GM19239 (cell line): ENCODE data around the gene ABHD6.
"Not testable (repeated sequence)": the region's sequence is repeated elsewhere in the genome, so short reads cannot be mapped to it uniquely, and the experiment has no call there.

Source experiments
- DNase-seq: peaks from one replicate; pipeline ENCODE4 v3.0.0; 2011; ENCODE audit warnings: low spot score; ENCODE audit not compliant: insufficient read length
- FAIRE-seq: peaks from 2 replicates; lab custom pipeline; 2011; peaks lifted over from hg19 to GRCh38; lab: Jason Lieb, UNC

The ABHD6 gene

GRCh38 chr3:58267543-58267942, 30.0 kb downstream of the ABHD6 start:
- not testable (repeated sequence) for FAIRE-seq

GRCh38 chr3:58269356-58269755, 31.8 kb downstream of the ABHD6 start:
- DNase-seq (no peak), FAIRE-seq (no peak)

More at GRCh38 chr3:58267543-58267942, 30.0 kb downstream of the ABHD6 start:
- not testable (repeated sequence) for DNase-seq

DNA sequence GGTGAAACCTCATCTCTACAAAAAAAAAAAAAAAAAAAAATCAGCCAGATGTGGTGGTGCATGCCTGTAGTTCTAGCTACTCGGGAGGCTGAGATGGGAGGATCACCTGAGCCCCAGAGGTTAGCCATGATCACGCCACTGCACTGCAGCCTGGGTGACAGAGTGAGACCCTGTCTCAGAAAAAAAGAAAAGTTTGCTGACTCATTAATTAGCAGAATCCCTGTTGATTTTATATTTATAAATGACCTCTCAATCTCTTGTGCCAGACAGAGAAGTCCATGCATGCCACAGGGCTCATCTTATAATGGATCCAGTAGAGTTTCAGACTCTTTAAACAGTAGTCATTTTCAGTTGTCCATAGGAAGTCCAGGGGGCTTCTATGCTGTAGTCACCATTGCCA, 32.9 kb downstream of the ABHD6 start:
- FAIRE-seq = no peak

GRCh38 chr3:58271901-58272501, 34.4 kb downstream of the ABHD6 start:
- no peak for DNase-seq
- no peak for FAIRE-seq

More for the DNA sequence above, 32.9 kb downstream of the ABHD6 start:
- DNase-seq = no peak

DNA sequence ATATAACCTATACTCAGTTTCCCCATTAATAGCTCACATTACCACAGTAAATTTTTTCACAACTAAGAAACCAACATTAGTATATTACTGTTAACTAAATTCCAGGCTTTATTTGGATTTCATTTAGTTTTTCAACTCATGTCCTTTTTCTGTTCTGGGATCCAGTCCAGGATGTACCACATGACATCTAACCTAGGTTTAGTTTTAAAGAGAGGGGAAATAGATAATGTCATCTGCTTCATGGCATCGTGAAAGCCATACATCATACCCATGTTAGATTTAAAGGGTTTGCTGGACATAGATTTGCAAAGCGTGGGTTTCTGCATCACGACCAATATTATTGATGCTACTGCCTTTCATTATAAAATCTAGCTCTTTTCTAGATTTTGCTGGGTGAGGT, 35.3 kb downstream of the ABHD6 start:
- FAIRE-seq = no peak

DNA sequence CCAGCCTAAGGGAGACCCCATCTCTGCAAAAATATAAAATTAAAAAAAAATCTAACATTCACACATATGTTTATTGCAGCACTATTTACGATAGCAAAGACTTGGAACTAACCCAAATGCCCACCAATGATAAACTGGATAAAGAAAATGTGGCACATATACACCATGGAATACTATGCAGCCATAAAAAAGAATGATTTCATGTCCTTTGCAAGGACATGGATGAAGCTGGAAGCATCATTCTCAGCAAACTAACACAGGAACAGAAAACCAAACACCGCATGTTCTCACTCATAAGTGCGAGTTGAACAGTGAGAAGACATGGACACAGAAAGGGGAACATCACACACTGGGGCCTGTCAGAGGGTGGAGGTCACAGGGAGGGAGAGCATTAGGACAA, 35.8 kb downstream of the ABHD6 start:
- DNase-seq = not testable (repeated sequence)

More for the DNA sequence above, 35.3 kb downstream of the ABHD6 start:
- DNase-seq = no peak

DNA sequence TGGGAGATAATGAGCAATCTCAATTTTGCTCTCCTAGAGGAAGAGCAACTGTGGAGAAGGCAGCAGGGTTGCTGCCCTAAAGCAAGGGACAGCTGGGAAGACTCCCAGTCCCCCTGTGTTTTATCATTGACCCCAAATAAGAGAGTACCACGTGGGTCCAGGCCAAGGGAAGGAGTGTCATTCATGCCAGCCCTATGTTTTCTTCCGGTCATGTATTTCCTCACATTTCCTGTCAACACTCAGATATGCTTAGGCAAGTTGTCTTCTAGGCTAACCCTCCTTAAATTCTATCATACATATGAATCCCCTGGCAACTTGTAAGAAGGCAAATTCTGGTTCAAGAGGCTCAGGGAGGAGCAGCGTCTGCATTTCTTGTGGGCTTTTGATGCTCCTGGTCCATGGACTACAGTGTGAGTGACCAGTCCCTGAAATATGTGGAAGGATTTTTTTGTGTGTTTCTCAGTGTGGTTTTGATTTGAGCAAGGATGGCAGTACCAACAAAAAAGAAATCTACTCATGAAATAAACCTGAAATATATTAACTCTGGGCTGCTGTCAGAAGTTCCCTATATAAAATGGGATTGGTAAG, 36.5 kb downstream of the ABHD6 start:
- FAIRE-seq (no peak), DNase-seq (no peak)

More for the DNA sequence above, 35.8 kb downstream of the ABHD6 start:
- not testable (repeated sequence) for FAIRE-seq

DNA sequence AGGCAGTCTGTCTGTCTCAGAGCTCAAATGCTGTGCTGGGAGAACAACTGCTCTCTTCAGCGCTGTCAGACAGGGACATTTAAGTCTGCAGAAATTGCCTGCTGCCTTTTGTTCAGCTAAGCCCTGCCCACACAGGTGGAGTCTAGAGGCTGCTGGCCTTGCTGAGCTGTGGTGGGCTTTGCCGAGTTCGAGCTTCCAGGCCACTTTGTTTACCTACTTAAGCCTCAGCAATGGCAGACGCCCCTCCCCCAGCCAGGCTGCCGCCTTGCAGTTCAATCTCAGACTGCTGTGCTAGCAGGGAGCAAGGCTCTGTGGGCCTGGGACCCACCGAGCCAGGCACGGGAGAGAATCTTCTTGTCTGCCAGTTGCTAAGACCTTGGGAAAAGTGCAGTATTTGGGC, 43.5 kb downstream of the ABHD6 start:
- FAIRE-seq = no peak

GRCh38 chr3:58285334-58285733, 47.7 kb downstream of the ABHD6 start:
- no peak for FAIRE-seq

More for the DNA sequence above, 43.5 kb downstream of the ABHD6 start:
- DNase-seq = no peak

GRCh38 chr3:58287354-58287753, 49.8 kb downstream of the ABHD6 start:
- no peak for FAIRE-seq
- no peak for DNase-seq

More at GRCh38 chr3:58285334-58285733, 47.7 kb downstream of the ABHD6 start:
- no peak for DNase-seq

GRCh38 chr3:58288011-58288728, 50.6 kb downstream of the ABHD6 start:
- no peak for DNase-seq
- no peak for FAIRE-seq

GRCh38 chr3:58288964-58289613, 51.5 kb downstream of the ABHD6 start:
- not testable (repeated sequence) for DNase-seq, FAIRE-seq

DNA sequence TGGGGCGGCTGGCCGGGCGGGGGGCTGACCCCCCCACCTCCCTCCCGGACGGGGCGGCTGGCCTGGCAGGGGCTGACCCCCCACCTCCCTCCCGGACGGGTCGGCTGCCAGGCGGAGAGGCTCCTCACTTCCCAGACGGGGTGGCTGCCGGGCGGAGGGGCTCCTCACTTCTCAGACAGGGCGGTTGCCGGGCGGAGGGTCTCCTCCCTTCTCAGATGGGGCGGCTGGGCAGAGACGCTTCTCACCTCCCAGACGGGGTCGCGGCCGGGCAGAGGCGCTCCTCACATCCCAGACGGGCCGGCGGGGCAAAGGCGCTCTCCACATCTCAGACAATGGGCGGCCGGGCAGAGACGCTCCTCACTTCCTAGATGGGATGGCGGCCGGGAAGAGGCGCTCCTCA, 52.9 kb downstream of the ABHD6 start:
- DNase-seq, FAIRE-seq: not testable (repeated sequence)

- DNase-seq (no peak), FAIRE-seq (no peak)
These were observed 54.2 kb downstream of the ABHD6 start for GRCh38 chr3:58291671-58292338.

- DNase-seq (no peak), FAIRE-seq (no peak)
These were observed 55.3 kb downstream of the ABHD6 start for GRCh38 chr3:58292866-58293265.

- no peak for FAIRE-seq
These were observed 55.9 kb downstream of the ABHD6 start for GRCh38 chr3:58293516-58293915.

DNA sequence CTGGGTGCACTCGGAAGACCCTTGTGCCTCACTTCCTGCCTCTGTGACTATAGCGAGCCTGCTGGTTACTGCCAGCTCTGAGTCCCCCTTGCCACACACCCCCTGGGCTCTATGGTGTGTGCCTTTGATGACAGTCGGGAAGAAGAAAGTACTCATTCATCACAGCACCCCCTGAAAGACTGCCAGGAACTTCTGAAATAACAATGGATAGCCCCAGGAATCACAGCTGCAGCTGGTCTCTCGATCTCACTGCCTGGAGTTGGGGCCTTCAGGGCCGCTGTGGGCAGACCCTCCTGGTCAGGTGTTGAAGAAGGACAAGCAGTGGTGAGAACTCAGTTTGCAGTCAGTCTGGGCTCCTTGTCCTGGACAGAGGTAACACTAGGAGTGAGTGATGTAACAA, 58.7 kb downstream of the ABHD6 start:
- FAIRE-seq (no peak), DNase-seq (no peak)

More at GRCh38 chr3:58293516-58293915, 55.9 kb downstream of the ABHD6 start:
- DNase-seq = no peak

DNA sequence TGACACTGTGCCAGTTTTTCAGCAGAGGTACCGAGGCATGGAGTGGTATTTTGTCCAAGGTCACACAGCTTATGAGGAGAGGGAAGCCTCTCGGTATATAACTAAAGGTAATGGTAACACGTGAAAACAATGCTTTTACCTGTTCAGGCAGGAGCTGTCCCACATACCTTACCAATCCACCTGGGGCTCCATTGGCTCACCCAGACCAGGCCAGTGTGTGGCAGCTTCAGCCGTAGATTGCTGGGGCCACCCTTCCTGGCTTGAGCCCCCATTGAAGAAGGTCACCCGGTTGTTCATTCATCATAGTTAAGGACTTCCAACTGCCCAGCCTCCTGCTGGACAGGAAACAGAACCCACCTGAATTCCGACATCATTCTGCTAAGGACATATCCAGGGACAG, 59.3 kb downstream of the ABHD6 start:
- FAIRE-seq (no peak), DNase-seq (no peak)

DNA sequence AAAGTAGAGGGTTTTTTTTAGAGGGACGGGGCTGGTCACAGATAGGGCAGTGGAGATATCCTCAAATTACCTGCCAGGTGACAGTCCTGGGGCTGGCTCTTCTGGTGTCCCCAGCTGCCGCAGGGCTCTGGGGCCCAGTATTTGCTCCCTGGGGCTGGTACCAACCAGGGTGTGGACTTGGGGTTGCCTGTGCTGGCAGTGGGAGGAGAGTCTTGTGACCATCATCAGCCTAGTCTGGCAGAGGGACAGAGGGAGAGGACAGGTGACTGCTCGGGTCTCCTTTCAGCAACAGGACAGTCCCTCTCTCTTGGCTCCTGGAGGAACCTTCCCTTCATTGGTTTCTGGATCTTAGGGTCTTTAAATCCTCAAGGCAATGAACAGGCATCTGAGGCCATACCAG, 60.6 kb downstream of the ABHD6 start:
- DNase-seq = no peak

DNA sequence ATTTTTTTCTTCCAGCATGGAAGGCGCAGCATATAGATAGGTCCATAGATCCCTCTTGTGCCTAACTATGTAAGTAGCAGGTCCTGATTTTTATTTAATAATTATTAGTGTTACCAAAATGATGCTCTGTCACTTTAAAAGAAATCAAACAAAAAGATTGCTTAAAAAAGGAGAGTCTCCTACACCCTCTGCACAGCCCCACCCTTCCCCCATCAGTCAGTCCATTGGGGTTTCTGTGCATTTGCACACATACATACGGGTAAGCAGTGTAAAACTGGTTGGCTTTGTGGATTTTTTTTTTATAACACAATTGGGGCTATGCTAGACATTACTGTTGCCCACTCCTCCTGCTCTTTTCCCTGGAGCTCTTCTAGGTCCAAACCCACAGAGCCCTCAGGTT, 61.5 kb downstream of the ABHD6 start:
- FAIRE-seq (no peak), DNase-seq (no peak)

More for the DNA sequence above, 60.6 kb downstream of the ABHD6 start:
- no peak for FAIRE-seq
